DND-41 (cell line): ENCODE measurements around the gene GRAMD2B.

Experiments used
- ATAC-seq: fragments of 200-7000 bp; cut with Tn5 transposase; 3 replicates; pipeline ENCODE4 v1.9.1; 2021; ENCODE audit warnings: low read depth; ENCODE audit not compliant: insufficient read depth
- DNase-seq: peaks from one replicate; pipeline ENCODE4 v3.0.0-alpha.2; 2020
- H2AFZ ChIP-seq: 2 replicates; pipeline ENCODE4 v1.6.0; 2012; ENCODE audit warnings: low read depth, low read length
- H3K27ac ChIP-seq: 2 replicates; pipeline ENCODE4 v1.5.1; 2012; ENCODE audit warnings: low read length, inconsistent platforms
- H3K27me3 ChIP-seq: fragments of 200-600 bp; sonication (generic); 2 replicates; pipeline ENCODE4 v1.6.0; 2012; ENCODE audit warnings: low read length, mild to moderate bottlenecking, inconsistent platforms; ENCODE audit not compliant: insufficient read depth, poor library complexity
- H3K36me3 ChIP-seq: 2 replicates; pipeline ENCODE4 v1.5.1; 2012; ENCODE audit warnings: low read length, inconsistent platforms; ENCODE audit not compliant: insufficient read depth
- H3K4me1 ChIP-seq: 2 replicates; pipeline ENCODE4 v1.5.1; 2012; ENCODE audit warnings: mild to moderate bottlenecking, low read length; ENCODE audit not compliant: insufficient read depth
- H3K4me2 ChIP-seq: 2 replicates; pipeline ENCODE4 v1.6.0; 2012; ENCODE audit warnings: mild to moderate bottlenecking, moderate library complexity, low read length, inconsistent platforms; ENCODE audit not compliant: insufficient read depth
- H3K4me3 ChIP-seq, 2 experiments: fragments of 200-600 bp in 1 of 2; shearing (Covaris generic) in 1 of 2; 2 replicates each; pipeline ENCODE4 v1.5.1; 2012 to 2016; ENCODE audit warnings: inconsistent platforms in 2 of 2, low read length in 2 of 2, mild to moderate bottlenecking in 2 of 2, low read depth in 1 of 2, moderate library complexity in 1 of 2
- H3K79me2 ChIP-seq: 2 replicates; pipeline ENCODE4 v1.6.0; 2012; ENCODE audit warnings: low read length, inconsistent platforms; ENCODE audit not compliant: insufficient read depth
- H3K9ac ChIP-seq: 2 replicates; pipeline ENCODE4 v1.6.0; 2012; ENCODE audit warnings: low read depth, mild to moderate bottlenecking, inconsistent platforms, low read length, moderate library complexity
- H3K9me3 ChIP-seq: 2 replicates; pipeline ENCODE4 v1.5.1; 2012; ENCODE audit warnings: low read length, moderate library complexity, mild to moderate bottlenecking, inconsistent platforms; ENCODE audit not compliant: insufficient read depth, severe bottlenecking
- H4K20me1 ChIP-seq: 2 replicates; pipeline ENCODE4 v1.6.0; 2012; ENCODE audit warnings: low read length; ENCODE audit not compliant: insufficient read depth
- EZH2 ChIP-seq: IDR thresholded peaks from 3 replicates; pipeline ENCODE4 v1.6.1; 2012; ENCODE audit warnings: borderline replicate concordance, low read depth, mild to moderate bottlenecking, moderate library complexity, low read length, inconsistent platforms; ENCODE audit not compliant: severe bottlenecking
- TF ChIP-seq, protein P1 (sequence below): IDR thresholded peaks from 2 replicates; pipeline ENCODE4 v1.5.1; 2012; ENCODE audit warnings: borderline replicate concordance, low read length, moderate library complexity, mild to moderate bottlenecking; ENCODE audit not compliant: poor library complexity, severe bottlenecking; ENCODE audit errors: extremely low read depth

Gene GRAMD2B, protein sequence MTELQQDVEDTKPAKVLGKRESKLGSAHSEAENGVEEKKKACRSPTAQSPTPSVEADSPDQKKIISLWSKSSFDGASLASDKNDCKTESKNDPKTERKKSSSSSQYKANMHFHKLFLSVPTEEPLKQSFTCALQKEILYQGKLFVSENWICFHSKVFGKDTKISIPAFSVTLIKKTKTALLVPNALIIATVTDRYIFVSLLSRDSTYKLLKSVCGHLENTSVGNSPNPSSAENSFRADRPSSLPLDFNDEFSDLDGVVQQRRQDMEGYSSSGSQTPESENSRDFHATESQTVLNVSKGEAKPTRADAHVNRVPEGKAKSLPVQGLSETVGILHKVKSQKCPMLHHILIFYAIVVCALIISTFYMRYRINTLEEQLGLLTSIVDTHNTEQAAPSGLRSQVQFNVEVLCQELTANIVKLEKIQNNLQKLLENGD

DNA sequence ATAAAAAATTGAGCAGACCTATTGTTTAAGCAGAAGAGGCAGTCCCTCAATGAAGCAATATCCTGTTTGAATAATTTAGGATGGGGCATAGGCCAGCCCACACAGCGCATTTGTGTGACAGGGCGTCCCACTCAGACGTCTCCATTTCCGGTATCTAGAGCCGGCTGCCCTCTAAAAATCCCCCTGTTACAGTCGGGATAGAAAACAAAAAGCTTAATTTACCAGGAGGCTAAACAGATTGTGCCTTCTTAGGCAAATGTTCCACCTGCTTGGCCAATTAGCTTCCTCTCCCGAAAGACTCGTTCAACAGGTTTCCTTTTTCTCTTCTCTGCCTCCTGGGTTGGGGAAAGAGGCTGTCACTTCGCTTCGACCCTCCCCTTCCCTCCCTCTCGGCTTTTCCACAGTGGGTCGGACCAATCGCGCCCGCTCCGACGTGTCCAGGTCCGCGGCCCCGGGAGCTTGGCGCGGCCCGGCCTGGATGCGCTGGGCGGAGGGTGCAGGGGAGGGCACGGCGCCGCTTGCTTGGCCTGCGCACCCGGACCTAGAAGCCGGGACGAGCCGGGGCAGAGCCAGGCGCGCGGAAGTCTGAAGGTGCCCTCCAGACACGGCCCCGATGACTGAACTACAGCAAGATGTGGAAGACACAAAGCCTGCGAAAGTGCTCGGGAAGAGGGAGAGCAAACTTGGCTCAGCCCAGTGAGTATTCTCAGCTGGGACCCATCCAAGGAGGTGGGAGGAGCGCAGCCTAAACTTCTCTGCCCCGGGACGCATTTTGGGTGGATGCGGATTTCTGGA is at the start of gene GRAMD2B:
TSS of gene GRAMD2B (plus strand) at position 416 of the 795 bp plus-strand sequence. CDS start at position 614, 198 bp downstream.
- Histone ChIP-seq H2AFZ (peak within 1 kb of the TSS; percentile 78), H4K20me1 (no peaks in the 10 kb centered on the region), H3K4me2 (peak within 1 kb of the TSS; percentile 70), H3K79me2 (no peaks in the 10 kb centered on the region), H3K4me3 (peak within 1 kb of the TSS; percentile 20 to 63; a peak in 3 of 4 replicates), H3K36me3 (no peaks in the 10 kb centered on the region), H3K9ac (peak within 1 kb of the TSS; percentile 61), H3K27me3 (peaks cover 6% of the 10 kb centered on the region), H3K4me1 (peaks cover 25% of the 10 kb centered on the region; the same call in 1 of the 2 replicates), H3K9me3 (no peaks in the 10 kb centered on the region), H3K27ac (peak within 1 kb of the TSS; percentile 76)
- ATAC-seq (peak; percentile 87), DNase-seq (peak; percentile 57)
- TF ChIP-seq, protein P1, sequence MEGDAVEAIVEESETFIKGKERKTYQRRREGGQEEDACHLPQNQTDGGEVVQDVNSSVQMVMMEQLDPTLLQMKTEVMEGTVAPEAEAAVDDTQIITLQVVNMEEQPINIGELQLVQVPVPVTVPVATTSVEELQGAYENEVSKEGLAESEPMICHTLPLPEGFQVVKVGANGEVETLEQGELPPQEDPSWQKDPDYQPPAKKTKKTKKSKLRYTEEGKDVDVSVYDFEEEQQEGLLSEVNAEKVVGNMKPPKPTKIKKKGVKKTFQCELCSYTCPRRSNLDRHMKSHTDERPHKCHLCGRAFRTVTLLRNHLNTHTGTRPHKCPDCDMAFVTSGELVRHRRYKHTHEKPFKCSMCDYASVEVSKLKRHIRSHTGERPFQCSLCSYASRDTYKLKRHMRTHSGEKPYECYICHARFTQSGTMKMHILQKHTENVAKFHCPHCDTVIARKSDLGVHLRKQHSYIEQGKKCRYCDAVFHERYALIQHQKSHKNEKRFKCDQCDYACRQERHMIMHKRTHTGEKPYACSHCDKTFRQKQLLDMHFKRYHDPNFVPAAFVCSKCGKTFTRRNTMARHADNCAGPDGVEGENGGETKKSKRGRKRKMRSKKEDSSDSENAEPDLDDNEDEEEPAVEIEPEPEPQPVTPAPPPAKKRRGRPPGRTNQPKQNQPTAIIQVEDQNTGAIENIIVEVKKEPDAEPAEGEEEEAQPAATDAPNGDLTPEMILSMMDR: no peak
- TF ChIP-seq EZH2: peak; percentile 78

DNA sequence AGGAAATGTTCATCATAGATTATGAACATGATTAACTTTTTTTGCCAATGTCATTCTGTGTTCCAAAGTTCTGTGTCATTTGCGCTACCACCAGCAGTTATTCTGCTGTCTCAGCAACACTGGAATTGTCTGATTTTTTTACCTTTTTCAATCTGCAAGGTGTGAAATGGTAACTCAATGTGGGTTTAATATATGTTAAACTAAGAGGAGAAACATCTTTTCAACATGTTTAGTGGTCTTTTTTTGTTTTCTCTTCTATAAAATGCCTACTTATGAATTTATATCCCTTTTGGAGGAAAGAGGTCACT is 49.1 kb upstream of the GRAMD2B start:
- DNase-seq: no peak
- no peak for TF ChIP-seq EZH2
- TF ChIP-seq, protein P1: no peak
- Histone ChIP-seq H3K36me3 (no peaks in the 10 kb centered on the region), H4K20me1 (no peaks in the 10 kb centered on the region), H3K4me1 (no peaks in the 10 kb centered on the region; the same call in 1 of the 2 replicates), H3K9ac (no peak overlapping the region), H2AFZ (no peak overlapping the region), H3K79me2 (no peaks in the 10 kb centered on the region), H3K27me3 (peaks cover 2% of the 10 kb centered on the region), H3K27ac (no peak overlapping the region), H3K9me3 (no peaks in the 10 kb centered on the region), H3K4me3 (no peak overlapping the region), H3K4me2 (no peak overlapping the region)
- no peak for ATAC-seq

- Histone ChIP-seq H3K4me1 (no peaks in the 10 kb centered on the region; the same call in 1 of the 2 replicates), H3K27ac (no peak overlapping the region), H3K4me2 (no peak overlapping the region), H3K4me3 (no peak overlapping the region), H3K79me2 (no peaks in the 10 kb centered on the region), H4K20me1 (no peaks in the 10 kb centered on the region), H3K9me3 (no peaks in the 10 kb centered on the region), H3K9ac (no peak overlapping the region), H3K27me3 (peaks cover 2% of the 10 kb centered on the region), H2AFZ (no peak overlapping the region), H3K36me3 (no peaks in the 10 kb centered on the region)
- DNase-seq: no peak
- TF ChIP-seq, protein P1: no peak
- no peak for TF ChIP-seq EZH2
- ATAC-seq: no peak
Measured at GRCh38 chr5:126376443-126376842, 46.8 kb upstream of the GRAMD2B start.
